ENCODE measurements around the gene ZBTB11.
A peak's percentile ranks its signal among the peaks of the same experiment; 100 is the strongest.
"Not testable (repeated sequence)": the region's sequence is repeated elsewhere in the genome, so short reads cannot be mapped to it uniquely, and the experiment has no call there.

Gene ZBTB11

DNA sequence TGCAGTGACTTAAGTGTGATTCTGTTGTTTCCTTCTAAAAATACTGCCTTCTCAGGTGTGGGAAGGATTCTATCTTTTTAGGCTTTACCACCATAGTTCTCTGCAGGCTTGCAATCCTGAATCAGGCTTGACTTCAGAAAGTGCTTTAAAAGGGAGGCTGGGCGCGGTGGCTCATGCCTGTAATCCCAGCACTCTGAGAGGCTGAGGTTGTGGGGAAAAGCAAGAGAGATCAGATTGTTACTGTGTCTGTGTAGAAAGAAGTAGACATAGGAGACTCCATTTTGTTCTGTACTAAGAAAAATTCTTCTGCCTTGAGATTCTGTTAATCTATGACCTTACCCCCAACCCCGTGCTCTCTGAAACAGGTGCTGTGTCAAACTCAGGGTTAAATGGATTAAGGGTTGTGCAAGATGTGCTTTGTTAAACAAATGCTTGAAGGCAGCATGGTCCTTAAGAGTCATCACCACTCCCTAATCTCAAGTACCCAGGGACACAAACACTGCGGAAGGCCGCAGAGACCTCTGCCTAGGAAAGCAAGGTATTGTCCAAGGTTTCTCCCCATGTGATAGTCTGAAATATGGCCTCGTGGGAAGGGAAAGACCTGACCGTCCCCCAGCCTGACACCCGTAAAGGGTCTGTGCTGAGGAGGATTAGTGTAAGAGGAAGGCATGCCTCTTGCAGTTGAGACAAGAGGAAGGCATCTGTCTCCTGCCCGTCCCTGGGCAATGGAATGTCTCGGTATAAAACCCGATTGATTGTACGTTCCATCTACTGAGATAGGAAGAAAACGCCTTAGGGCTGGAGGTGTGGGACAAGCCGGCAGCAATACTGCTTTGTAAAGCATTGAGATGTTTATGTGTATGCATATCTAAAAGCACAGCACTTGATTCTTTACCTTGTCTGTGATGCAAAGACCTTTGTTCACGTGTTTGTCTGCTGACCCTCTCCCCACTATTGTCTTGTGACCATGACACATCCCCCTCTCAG lies 15.0 kb upstream of the ZBTB11 start:
- not testable (repeated sequence) for DNase-seq (ENCODE audit: low read depth)

DNA sequence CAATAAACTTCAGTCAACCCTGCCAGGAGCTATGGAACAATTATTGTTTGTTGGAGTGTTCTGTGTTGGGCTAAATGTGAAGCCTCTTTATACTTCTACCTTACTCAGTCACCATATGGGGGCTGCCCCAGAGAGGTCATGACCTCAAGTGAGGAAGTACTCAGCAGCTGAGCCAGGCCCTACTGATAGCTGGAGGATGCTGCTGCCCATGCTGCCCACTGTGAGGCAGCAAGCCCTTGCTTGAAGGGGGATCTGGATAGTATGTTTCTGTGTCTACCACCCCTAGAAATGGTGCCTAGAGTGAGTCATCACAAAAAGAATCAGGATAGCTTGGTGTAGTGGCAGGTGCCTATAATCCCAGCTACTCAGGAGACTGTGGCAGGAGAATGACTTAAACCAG lies 14.0 kb upstream of the ZBTB11 start:
- DNase-seq (ENCODE audit: low read depth): no peak

DNA sequence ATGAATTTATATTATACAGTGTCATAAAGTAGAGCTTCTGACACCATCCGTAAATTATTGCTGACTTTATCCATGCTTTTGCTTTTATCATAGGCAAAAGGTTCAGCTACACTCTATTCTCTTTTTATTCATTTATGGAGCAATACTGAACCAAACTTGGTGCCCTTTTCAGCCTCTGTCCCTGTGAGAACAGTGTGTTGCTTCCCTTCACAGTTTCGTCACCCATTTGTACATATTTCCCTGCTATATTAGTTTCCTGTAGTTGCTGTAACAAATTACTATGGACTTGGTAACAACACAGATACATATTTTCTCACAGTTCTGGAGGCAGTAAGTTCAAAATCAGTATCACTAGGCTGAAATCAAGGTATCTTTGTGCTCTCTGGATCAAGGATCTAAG lies 12.4 kb upstream of the ZBTB11 start:
- DNase-seq (ENCODE audit: low read depth): no peak

DNA sequence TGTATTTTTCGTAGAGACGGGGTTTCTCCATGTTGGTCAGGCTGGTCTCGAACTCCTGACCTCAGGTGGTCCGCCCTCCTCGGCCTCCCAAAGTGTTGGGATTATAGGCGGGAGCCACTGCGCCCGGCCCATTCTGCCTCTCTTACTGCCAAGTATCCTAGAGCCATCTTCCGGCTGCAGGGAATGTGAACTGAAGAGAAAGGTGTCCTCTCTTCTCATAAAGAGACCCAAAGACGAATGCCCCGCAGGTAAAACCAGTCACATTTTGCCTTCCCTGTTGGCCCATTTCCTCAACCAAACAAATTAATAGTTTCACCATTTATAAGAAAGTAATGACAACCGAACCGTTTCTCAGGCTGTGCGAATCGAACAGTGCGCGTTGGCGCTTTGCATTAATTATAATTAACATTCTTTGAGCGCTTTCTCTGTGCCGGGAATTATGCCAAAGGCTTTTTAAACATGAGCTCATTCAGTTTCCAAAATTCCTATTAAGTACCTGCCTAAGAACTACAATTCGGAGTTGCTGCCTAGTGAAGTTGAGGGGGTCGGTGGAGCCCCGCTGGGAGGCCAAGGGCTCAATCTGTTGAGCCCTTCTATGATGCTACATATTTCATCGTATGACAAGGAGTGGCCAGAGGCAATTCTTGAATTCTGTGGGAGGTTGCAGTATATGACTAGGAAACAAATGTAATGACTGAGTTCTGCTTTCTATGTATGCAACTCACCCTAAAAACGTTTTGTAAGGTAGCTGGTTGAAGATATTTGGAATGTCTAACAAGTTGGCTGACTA lies 10.4 kb upstream of the ZBTB11 start:
- no peak for DNase-seq (ENCODE audit: low read depth)

DNA sequence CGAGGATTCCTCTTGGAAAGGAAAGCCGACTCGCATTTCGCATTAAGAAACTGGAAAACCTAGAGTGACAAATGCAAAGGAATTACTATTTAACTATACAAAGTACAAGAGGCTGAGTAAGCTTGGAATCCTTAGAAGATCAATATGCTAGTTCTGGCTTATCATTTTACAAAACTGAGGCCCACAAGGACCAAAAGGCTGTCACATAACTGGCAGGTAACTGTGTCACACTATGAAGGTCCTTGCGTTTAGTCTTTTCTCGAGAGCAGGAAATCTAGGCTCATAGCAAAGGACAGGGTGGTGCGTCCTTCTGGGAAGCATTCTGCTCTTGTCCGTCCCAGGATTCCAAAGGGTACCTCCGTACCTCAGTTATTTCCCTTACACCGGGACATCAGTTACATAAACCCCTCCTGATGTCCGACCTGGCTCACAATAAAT lies 9.0 kb upstream of the ZBTB11 start:
- DNase-seq (ENCODE audit: low read depth): no peak

DNA sequence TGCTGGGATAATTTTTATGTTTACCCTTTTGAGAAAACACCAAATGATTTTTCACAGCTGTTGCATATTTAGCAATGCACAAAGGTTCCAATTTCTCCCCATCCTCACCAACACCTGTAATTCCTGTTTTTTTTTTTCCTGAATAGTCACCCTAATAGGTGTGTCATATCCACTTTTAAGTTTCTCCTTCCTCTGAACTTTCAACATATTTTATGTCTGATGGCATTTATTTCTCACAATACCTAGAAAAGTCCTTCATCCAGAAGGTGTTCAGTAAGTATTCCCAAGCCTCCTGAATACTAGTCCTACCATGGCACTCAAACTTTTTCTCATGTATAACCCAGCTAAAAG lies 8.1 kb upstream of the ZBTB11 start:
- DNase-seq (ENCODE audit: low read depth): no peak

DNA sequence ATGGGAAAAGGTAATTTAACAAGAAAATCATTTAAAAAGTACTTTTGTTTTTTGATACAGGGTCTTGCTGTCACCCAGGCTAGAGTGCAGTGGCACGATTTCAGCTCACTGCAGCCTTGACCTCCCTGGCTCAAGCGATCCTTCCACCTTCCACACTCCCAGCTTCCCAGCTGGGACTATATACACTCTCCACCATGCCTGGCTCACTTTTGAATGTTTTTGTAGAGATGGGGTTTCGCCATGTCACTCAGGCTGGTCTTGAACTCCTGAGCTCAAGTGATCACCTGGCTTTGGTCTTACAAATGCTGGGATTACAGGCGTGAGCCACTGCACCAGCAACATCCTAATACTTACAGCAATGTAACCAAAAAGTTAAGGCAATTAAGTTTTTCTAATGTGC lies 3.5 kb upstream of the ZBTB11 start:
- DNase-seq (ENCODE audit: low read depth): no peak

DNA sequence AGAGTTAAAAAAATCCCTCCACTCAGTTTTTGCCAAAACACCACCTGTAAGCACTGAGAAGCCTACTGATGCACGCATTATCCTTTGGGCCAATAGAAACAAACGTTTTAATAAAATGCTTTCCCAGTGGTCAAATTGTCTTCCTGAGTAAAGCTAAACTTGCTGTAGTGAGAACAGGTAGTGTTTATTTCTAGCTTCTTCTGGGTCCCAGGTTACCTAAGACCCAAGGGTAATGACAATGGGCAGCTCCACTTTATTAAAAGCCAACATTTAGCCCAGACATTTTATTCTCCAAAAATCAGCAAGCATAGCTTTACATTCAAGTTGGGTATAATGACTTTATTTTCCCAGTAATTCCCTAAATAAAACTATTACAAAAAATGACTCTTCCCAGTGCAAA lies 1.9 kb upstream of the ZBTB11 start:
- not testable (repeated sequence) for DNase-seq (ENCODE audit: low read depth)

DNA sequence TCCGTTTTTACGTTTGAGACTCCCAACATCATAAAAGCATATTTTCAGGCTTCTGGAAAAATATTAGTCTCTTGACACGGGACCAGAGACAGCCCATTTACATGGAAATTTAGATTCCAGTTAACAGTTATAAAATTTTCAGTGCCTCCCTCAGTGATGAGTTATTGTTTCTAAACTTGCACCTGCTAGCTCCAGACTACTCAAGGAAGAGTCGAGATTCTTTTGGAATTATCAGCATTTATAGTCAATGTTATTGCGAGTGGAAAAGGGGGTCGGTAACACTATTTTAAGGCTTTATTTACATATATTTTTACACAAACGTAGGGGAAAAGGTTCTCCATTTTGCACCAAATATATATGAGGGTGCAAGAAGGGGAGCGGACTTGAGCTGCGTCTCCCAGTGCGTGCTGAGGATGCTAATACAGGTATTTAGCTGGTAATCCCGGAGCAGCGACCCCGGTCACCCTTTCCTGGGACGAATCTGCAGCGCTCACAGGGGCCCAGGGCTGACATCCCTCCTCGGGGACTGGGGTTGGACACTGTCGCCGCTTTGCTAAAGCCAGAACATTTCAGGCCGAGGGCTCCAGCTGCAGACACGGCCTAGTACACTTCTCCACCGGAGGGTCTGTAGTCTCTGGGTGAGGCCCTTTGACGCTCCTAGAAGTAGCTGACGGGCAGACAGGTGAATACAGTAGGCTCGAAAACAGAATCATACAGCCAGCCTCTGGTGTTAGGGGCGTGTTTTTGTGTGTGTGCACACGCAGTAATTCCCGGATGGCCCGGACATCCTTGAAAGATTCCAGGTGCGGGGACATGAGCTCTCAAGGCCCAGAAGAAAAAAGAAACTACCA lies 729 bp upstream of the ZBTB11 start:
- DNase-seq (ENCODE audit: low read depth): no peak

DNA sequence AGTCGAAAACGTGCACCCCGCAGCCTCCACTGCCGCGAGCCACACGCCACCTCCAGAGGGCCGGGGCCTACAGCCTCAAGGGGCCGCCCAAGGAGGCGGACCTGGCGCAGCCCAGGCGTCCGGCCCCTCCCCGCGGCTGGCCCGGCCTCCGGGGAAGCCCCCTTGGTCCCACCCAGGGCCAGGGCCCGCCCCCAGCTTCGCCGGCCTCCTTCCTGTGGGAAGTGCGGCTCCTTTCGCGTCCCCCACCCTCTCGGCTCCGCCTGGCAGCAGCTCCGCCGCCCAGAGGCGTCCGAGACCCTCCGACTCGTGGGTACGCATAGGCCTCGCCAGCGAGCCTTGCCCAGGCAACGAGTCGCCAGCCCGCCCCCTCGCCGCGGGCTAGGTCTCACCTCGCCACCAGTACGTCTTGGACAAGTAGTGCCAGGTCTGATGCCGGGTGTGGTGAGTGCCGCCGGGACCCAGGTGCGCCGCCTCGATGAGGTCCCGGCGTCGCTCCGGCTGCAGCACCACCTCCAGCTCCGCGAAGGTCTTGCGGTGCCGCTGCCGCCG lies 642 bp downstream of the ZBTB11 start:
- peak; percentile 90 for DNase-seq (ENCODE audit: low read depth)

DNA sequence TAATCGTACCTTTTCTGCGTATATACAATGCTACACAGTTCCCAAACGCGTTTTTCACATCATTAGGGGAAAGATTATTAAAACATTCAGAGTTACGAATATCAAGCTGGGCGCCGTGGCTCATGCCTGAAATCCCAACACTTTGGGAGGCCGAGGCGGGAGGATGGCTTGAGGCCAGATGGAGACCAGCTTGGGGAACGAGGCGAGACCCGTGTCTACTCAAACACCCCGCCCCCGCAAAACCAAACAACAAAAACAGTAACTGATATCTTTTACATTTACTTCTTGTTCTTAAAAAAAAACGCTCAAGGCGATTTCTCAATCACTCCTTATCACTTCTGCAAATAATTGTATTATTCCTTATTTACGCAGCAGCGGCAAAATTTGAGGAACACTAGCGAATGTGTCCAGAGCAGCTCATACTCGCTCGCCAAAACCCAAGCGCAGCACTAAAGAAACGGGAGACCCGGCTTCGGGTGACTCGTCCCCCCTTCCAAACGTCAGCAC lies 1.2 kb downstream of the ZBTB11 start:
- DNase-seq (ENCODE audit: low read depth): no peak

DNA sequence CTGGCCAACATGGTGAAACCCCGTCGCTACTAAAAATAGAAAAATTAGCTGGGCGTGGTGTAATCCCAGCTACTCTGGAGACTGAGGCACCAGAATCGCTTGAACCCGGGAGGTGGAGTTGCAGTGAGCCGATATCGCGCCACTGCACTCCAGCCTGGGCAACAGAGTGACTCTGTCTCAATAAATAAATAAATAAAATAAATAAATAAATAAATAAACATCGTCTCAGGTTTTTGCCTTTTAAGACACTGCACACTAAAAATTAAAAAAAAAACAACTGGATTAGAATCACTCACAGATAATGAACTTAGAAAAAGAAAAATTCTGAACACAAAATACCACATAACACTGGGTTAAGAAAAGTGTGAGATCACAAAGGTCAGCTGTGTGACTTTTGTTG lies 2.4 kb downstream of the ZBTB11 start:
- DNase-seq (ENCODE audit: low read depth): no peak

DNA sequence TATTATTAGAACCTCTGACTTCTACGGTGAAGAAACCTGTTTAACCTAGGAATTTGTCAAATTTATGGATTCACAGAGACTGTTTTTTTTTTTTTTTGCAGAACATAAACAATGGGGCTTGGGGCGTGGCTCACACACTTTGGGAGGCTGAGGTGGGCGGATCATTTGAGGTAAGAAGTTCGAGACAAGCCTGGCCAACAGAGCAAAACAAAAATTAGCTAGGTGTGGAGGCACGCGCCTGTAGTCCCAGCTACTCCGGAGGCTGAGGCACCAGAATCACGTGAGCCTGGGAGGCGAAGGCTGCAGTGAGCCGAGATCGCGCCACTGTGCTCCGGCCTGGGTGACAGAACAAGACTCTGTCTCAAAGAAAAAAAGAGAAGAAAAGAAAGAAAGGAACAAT lies 3.0 kb downstream of the ZBTB11 start:
- no peak for DNase-seq (ENCODE audit: low read depth)

DNA sequence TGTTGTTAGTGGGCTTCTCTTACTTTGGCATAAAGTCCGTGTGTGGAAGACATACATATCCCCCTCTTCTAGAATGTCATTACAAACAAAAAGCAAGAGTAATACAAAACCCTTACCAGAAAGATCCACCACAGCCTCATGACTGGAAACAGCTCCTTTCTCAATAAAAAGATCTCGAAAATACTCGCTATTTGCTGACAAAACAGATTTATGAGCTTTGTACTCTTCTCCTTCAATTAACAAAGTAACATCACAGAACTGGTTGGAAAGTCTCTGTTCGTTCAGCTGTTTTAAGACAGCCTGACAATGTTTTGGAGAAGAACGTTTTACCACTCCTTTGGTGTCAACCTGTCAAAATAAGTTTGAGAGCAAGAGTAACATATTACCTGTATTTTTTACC lies 5.9 kb downstream of the ZBTB11 start:
- DNase-seq (ENCODE audit: low read depth): no peak

DNA sequence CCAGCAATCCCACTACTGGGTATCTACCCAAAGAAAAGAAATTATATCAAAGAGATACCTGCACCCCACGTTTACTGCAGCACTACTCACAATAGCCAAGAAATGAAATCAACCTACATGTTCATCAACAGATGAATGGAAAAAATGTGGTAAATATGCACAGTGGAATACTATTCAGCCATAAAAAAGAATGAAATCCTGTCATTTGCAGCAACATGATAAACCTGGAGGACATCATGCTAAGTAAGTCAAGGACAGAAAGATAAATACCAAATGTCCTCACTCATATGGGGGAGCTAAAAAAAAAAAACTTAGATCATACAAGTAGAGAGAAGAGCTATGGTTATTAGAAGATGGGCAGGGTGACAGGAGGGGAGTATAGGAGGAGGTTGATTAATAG lies 9.1 kb downstream of the ZBTB11 start:
- DNase-seq (ENCODE audit: low read depth): no peak

DNA sequence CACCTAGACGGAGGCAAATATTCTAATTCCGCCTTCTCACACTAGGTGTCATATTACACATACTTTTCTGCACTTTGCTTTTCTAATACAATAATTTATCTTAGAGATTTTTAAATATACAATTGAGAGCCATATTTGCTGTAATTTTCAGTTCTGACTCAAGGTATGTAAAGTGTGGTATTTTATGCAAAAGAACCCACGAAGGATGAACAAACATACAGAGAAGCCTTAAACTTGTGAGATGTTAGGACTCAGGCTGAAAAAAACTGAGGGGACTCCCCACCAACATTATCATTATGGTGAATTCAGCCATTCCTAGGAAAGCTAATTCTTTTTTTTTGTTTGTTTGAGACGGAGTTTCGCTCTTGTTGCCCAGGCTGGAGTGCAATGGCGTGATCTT lies 9.6 kb downstream of the ZBTB11 start:
- DNase-seq (ENCODE audit: low read depth): no peak

DNA sequence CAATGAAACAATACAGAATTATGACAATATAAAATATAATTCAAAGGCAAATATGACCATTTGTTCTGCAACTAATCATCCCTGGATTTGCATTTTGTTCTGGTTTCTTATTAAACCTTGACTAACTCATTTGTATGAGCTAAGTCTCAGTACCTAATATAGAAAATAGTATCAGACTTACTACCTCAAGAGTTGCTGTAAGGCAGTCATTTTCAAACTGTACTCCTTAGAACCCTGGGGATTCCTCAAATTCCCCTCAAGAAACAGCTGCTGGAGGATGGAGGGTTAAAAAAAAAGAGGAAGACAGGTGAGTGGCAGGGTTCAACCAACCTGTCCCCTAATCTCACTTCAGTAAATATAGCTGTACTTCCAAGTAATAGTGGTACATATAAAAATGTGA lies 11.1 kb downstream of the ZBTB11 start:
- no peak for DNase-seq (ENCODE audit: low read depth)

DNA sequence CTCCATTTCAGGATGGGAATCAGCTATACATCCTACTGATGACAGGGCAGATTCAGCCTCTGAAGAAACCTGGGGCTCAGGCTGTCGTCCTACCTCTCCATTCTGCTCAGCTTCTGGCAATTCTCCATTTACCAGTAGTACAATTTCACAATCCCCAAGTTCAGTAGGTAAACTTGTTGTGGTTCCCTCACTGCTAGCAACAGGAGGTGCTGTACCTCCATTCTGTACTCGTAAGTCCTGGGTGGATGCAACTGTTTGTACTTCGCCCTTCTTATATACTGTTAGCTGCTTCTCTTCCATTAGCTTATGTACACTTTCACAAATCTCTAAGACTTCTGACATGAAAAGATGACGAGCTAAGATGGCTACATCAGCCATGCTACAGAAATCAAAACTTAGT lies 11.6 kb downstream of the ZBTB11 start:
- DNase-seq (ENCODE audit: low read depth): no peak

DNA sequence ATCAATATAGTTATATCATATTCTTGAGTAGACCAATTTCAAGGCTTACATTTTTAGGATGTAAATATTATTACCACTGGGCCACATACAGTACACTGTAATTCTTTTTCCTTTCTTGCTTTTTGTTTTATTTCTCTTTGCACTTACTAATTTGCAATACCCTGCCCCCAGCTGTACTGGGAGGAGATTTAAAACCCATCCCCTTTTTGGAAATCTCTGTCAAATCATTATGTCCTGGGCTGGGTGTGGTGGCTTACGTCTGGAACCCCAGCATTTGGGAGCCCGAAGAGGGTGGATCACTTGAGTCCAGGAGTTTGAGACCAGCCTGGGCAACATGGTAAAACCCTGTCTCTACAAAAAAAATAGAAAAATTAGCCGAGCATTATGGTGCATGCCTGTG lies 16.2 kb downstream of the ZBTB11 start:
- no peak for DNase-seq (ENCODE audit: low read depth)

DNA sequence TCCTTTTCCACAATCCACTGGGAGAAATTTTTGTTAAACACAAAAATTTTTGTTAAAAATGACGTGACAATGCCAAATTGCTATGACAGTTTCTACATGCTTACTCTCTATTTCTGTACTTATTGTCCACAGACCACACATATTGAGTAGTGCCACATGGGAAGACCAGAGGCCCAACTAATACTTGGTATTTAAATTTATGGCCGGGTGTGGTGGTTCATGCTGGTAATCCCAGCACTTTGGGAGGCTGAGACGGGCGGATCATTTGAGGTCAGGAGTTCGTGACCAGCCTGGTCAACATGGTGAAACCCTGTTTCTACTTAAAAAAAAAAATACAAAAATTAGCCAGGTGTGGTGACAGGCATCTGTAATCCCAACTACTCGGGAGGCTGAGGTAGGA lies 20.3 kb downstream of the ZBTB11 start:
- DNase-seq (ENCODE audit: low read depth): no peak

DNA sequence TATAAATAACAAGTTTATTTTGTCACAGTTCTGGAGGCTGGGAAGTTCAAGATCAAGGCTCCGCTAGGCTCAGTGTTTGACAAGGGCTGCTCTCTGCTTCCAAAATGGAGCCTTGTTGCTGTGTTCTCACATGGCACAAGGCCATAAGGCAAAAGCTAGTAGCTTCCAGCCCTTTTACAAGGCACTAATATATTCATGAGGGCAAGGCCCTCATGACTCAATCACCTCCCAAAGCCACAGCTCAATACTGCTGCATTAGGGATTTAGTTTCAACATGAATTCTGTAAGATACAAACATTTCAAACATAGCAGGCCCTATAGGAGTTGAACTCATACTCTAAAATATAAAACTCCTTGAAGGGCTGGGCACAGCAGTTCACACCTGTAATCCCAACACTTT lies 30.2 kb downstream of the ZBTB11 start:
- DNase-seq (ENCODE audit: low read depth): peak; percentile 8

All from fibroblast of the conjunctiva (primary cell).